K562 (cell line): Measurements from ENCODE around the gene MED16. TPM values are rescaled to one million over a fixed set of nuclear protein-coding genes. Genes with fewer than 3 reads are reported as not detected.

Experiments
- ATAC-seq: fragments of 200-7000 bp; cut with Tn5 transposase; 3 replicates; pipeline ENCODE4 v1.9.1; 2020; ENCODE audit warnings: moderate library complexity
- BruUV-seq: library from RNA; stranded (reverse); fragments of 400-500 nt; replicated peaks from 2 replicates; lab custom pipeline; 2021; lab: Mats Ljungman, UMichigan
- CTCF ChIA-PET: fragments of 300-600 bp; formaldehyde crosslinking; extraction: SDS; loops from one replicate; lab custom pipeline; 2021; ENCODE audit warnings: low intra/inter-chr PET ratio; lab: Yijun Ruan, JAX
- POLR2A ChIA-PET: fragments of 300-600, 350-650 bp; sonication (Branson Sonifier 250); formaldehyde crosslinking; extraction: SDS; loops from one replicate; lab custom pipeline; 2021; ENCODE audit warnings: antibody characterized with exemption, inconsistent platforms; lab: Yijun Ruan, JAX
- DNase-seq, 4 experiments: peaks; one replicate each; pipeline versions ENCODE4 v3.0.0 to v3.0.0-alpha.2; 2011 to 2018; ENCODE audit warnings: low spot score in 3 of 4, mixed read lengths in 3 of 4; ENCODE audit errors: extremely low read depth in 1 of 4
- FAIRE-seq: peaks from 2 replicates; lab custom pipeline; 2011; peaks lifted over from hg19 to GRCh38; lab: Jason Lieb, UNC
- H2AFZ ChIP-seq: 2 replicates; pipeline ENCODE4 v1.6.0; 2011; ENCODE audit warnings: low read depth, low read length, control low read depth, inconsistent platforms
- H3K27ac ChIP-seq: fragments of 200-600 bp; 3 replicates; pipeline ENCODE4 v1.8.0; 2011; ENCODE audit warnings: low read depth, mild to moderate bottlenecking, control low read depth, inconsistent platforms, low read length, moderate library complexity, mixed read lengths; ENCODE audit errors: extremely low read depth
- H3K27me3 ChIP-seq, 2 experiments: fragments of 300-600 bp in 1 of 2; 2 replicates in 1 of 2; 3 replicates in 1 of 2; pipeline versions ENCODE4 v1.6.0 to v1.8.0; 2011; ENCODE audit warnings: inconsistent platforms in 2 of 2, low read length in 2 of 2, mild to moderate bottlenecking in 1 of 2, mixed read lengths in 1 of 2, moderate library complexity in 1 of 2; ENCODE audit not compliant: control insufficient read depth in 2 of 2, insufficient read depth in 2 of 2
- H3K36me3 ChIP-seq: fragments of 300-600 bp; 3 replicates; pipeline ENCODE4 v1.8.0; 2011; ENCODE audit warnings: mild to moderate bottlenecking, low read length, inconsistent platforms; ENCODE audit not compliant: control insufficient read depth, insufficient read depth
- H3K4me1 ChIP-seq, 2 experiments: fragments of 200-600 bp in 1 of 2; replicated peaks in 1 of 2; 2 replicates in 1 of 2; 3 replicates in 1 of 2; pipeline versions ENCODE4 v1.5.1 to v1.8.0; 2011; ENCODE audit warnings: inconsistent platforms in 2 of 2, low read length in 2 of 2, mild to moderate bottlenecking in 1 of 2, mixed read lengths in 1 of 2, moderate library complexity in 1 of 2; ENCODE audit not compliant: control insufficient read depth in 2 of 2, insufficient read depth in 2 of 2
- H3K4me2 ChIP-seq: 2 replicates; pipeline ENCODE4 v1.6.1; 2011; ENCODE audit warnings: low read length, control low read depth, inconsistent platforms, mixed read lengths; ENCODE audit not compliant: insufficient read depth
- H3K4me3 ChIP-seq: fragments of 200-600 bp; sonication (generic), shearing (Covaris generic); 2 replicates; pipeline ENCODE4 v1.5.1; 2016; ENCODE audit warnings: control low read depth, inconsistent platforms
- H3K79me2 ChIP-seq: fragments of 200-600 bp; 3 replicates; pipeline ENCODE4 v1.8.0; 2011; ENCODE audit warnings: low read length, inconsistent platforms; ENCODE audit not compliant: control insufficient read depth, insufficient read depth
- H3K9ac ChIP-seq, 2 experiments: 2 replicates each; pipeline versions ENCODE4 v1.6.0 to v1.6.1; 2011; ENCODE audit warnings: low read depth in 2 of 2, low read length in 2 of 2, control low read depth in 1 of 2, inconsistent platforms in 1 of 2, mild to moderate bottlenecking in 1 of 2, mixed read lengths in 1 of 2; ENCODE audit not compliant: insufficient read depth in 1 of 2
- H3K9me1 ChIP-seq: one replicate; pipeline ENCODE4 v1.6.0; 2011; ENCODE audit warnings: inconsistent platforms, mild to moderate bottlenecking, low read length, moderate library complexity; ENCODE audit not compliant: control insufficient read depth, insufficient read depth
- H3K9me3 ChIP-seq: replicated peaks from 2 replicates; pipeline ENCODE4 v1.5.1; 2011; ENCODE audit warnings: low read depth, low read length, inconsistent platforms; ENCODE audit not compliant: control insufficient read depth, insufficient read depth
- H4K20me1 ChIP-seq: replicated peaks from 2 replicates; pipeline ENCODE4 v1.6.1; 2011; ENCODE audit warnings: low read length, inconsistent platforms, mixed read lengths; ENCODE audit not compliant: control insufficient read depth, insufficient read depth
- ARID3B ChIP-seq: fragments of 250-450 bp; sonication (Bioruptor Pico); IDR thresholded peaks from 2 replicates; pipeline ENCODE4 v1.4.0; 2020; ENCODE audit warnings: borderline replicate concordance
- HOMEZ ChIP-seq: fragments of 250-450 bp; sonication (Bioruptor Pico); IDR thresholded peaks from 2 replicates; pipeline ENCODE4 v1.4.0; 2020; ENCODE audit warnings: mild to moderate bottlenecking, moderate library complexity
- KHSRP ChIP-seq: fragments of 450-650 bp; IDR thresholded peaks from 2 replicates; pipeline ENCODE4 v1.6.1; 2017
- MEF2A ChIP-seq: IDR thresholded peaks from 2 replicates; pipeline ENCODE4 v1.6.1; 2011; ENCODE audit warnings: low read depth, mild to moderate bottlenecking, low read length, moderate library complexity; ENCODE audit not compliant: control insufficient read depth
- NFATC3 ChIP-seq: fragments of 450-650 bp; IDR thresholded peaks from 2 replicates; pipeline ENCODE4 v1.6.1; 2017; ENCODE audit warnings: mild to moderate bottlenecking
- PHF20 ChIP-seq: fragments of 450-650 bp; IDR thresholded peaks from 2 replicates; pipeline ENCODE4 v1.6.1; 2018; ENCODE audit not compliant: partially characterized antibody
- STAT5B ChIP-seq: fragments of 250-450 bp; sonication (Bioruptor Pico); IDR thresholded peaks from 2 replicates; pipeline ENCODE4 v1.8.0; 2021; ENCODE audit warnings: mild to moderate bottlenecking, inconsistent platforms
- TFE3 ChIP-seq: fragments of 450-650 bp; formaldehyde crosslinking; IDR thresholded peaks from 2 replicates; pipeline ENCODE4 v1.4.0; 2020; ENCODE audit warnings: mild to moderate bottlenecking, mixed read lengths
- U2AF2 ChIP-seq: fragments of 200-400 bp; formaldehyde crosslinking; optimal IDR thresholded peaks from 2 replicates; pipeline ENCODE3; 2017; ENCODE audit warnings: low read depth, mild to moderate bottlenecking, low read length
- YBX1 ChIP-seq: fragments of 450-650 bp; IDR thresholded peaks from 2 replicates; pipeline ENCODE4 v1.7.1; 2016; ENCODE audit warnings: mild to moderate bottlenecking
- ZBTB9 ChIP-seq: fragments of 450-650 bp; formaldehyde crosslinking; IDR thresholded peaks from 2 replicates; pipeline ENCODE4 v1.4.0; 2020; ENCODE audit warnings: mild to moderate bottlenecking, moderate library complexity
- WGBS: fragments of 100-300 bp; shearing (Covaris generic); methylation state at CpG from one replicate; pipeline ENCODE4 v1.1.6; 2016; ENCODE audit warnings: low coverage, mixed read lengths; ENCODE audit not compliant: insufficient coverage; ENCODE audit errors: missing lambda C conversion rate; 5-methylcytosine and 5-hydroxymethylcytosine counted together
- in situ Hi-C: fragments of 300-500 bp; cut with MboI; formaldehyde crosslinking; loops from 4 replicates; pipeline ENCODE4 v1.15.0; 2018; ENCODE audit warnings: inconsistent platforms, mixed read lengths
- intact Hi-C: fragments of 100-400 bp; cut with micrococcal nuclease; formaldehyde crosslinking; loops from 2 replicates; pipeline ENCODE4 v1.14.2; 2022
- polyA plus RNA-seq, 8 experiments: library from polyadenylated mRNA; depleted of rRNA in 4 of 8; stranded (reverse) in 5 of 8; unstranded in 3 of 8; fragments of >200 nt; fragmentation: Nextera tagmentation in 2 of 8; fragmentation: Illumina TruSeq in 1 of 8; extraction: Ambion mirVana in 2 of 8; extraction: Trizol in 1 of 8; gene quantifications; 2 replicates each; pipeline versions ENCODE4 v1.2.1 to v1.2.3, GENCODE V29; 2011 to 2014; ENCODE audit warnings: inconsistent platforms in 1 of 8, missing spikeins in 1 of 8
- total RNA-seq, 7 experiments: library from RNA; depleted of rRNA in 6 of 7; stranded (reverse); fragments of >200 nt in 6 of 7; fragmentation: Illumina TruSeq in 2 of 7; extraction: Trizol in 2 of 7; gene quantifications; 2 replicates each; pipeline versions ENCODE4 v1.2.1 to v1.2.3, GENCODE V29; 2011 to 2021; ENCODE audit warnings: low replicate concordance in 1 of 7
- TF ChIP-seq, protein P1 (sequence below): sonication (generic); formaldehyde crosslinking; IDR thresholded peaks from 2 replicates; pipeline ENCODE4 v1.9.0; 2022; ENCODE audit warnings: mild to moderate bottlenecking, missing genetic modification reagents
- TF ChIP-seq, protein P2 (sequence below): IDR thresholded peaks from 2 replicates; pipeline ENCODE4 v1.6.1; 2014; ENCODE audit warnings: antibody characterized with exemption

The MED16 gene
- total and polyA plus RNA-seq, 9 of the 15 experiments (the other 6 are each of a cell fraction or from before 2014, with no cell fraction given), result 0.89 to 59.9 (median 8.6) TPM

- no peaks in the 10 kb centered on the region for H3K9me3 ChIP-seq
- peaks cover 9% of the 10 kb centered on the region; the same call in 2 of the 3 replicates for H3K79me2 ChIP-seq
- H3K27me3 ChIP-seq, result no peaks in the 10 kb centered on the region
- H3K9me1 ChIP-seq, result no peaks in the 10 kb centered on the region
- ChIA-PET CTCF (no interaction called here), POLR2A (interaction anchor here (0.7 to 1.0 kb wide), 2 partner anchors 18 to 27 kb away, joined by 3 to 4 read pairs; no protein-coding TSS in a partner anchor)
- H3K4me2 ChIP-seq, result no peak overlapping the region
- intact Hi-C loops, result no loop called here
- BruUV-seq, result no TSS peak
- DNase-seq (no peak), FAIRE-seq (no peak), ATAC-seq (no peak)
- no peak overlapping the region for H3K27ac ChIP-seq
- in situ Hi-C loops, result no loop called here
- no peak for TF ChIP-seq ARID3B (CRISPR knock-in tag)
- no peak for TF ChIP-seq PHF20
- no peak for TF ChIP-seq U2AF2
- TF ChIP-seq NFATC3, result no peak
- no peak for TF ChIP-seq MEF2A
- TF ChIP-seq ZBTB9 (CRISPR knock-in tag), result no peak
- TF ChIP-seq TFE3 (CRISPR knock-in tag), result no peak
- TF ChIP-seq, protein P1, sequence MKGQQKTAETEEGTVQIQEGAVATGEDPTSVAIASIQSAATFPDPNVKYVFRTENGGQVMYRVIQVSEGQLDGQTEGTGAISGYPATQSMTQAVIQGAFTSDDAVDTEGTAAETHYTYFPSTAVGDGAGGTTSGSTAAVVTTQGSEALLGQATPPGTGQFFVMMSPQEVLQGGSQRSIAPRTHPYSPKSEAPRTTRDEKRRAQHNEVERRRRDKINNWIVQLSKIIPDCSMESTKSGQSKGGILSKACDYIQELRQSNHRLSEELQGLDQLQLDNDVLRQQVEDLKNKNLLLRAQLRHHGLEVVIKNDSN (CRISPR knock-in tag), result no peak
- TF ChIP-seq HOMEZ (CRISPR knock-in tag), result no peak
- TF ChIP-seq, protein P2, sequence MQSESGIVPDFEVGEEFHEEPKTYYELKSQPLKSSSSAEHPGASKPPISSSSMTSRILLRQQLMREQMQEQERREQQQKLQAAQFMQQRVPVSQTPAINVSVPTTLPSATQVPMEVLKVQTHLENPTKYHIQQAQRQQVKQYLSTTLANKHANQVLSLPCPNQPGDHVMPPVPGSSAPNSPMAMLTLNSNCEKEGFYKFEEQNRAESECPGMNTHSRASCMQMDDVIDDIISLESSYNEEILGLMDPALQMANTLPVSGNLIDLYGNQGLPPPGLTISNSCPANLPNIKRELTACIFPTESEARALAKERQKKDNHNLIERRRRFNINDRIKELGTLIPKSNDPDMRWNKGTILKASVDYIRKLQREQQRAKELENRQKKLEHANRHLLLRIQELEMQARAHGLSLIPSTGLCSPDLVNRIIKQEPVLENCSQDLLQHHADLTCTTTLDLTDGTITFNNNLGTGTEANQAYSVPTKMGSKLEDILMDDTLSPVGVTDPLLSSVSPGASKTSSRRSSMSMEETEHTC, result no peak
- TF ChIP-seq KHSRP, result no peak
- no peak for TF ChIP-seq YBX1
- no peak for TF ChIP-seq STAT5B (CRISPR knock-in tag)
- no peak overlapping the region for H3K4me3 ChIP-seq
- H2AFZ ChIP-seq, result no peak overlapping the region
- 90% methylated on average over 10 of the region's 11 CpGs for WGBS
- H3K9ac ChIP-seq, result peak overlapping the region in 1 of 2 experiments; percentile 28; a peak in 1 of 4 replicates
- H3K4me1 ChIP-seq, result peaks cover 15 to 72% of the 10 kb centered on the region in 2 experiments
- H3K36me3 ChIP-seq, result no peaks in the 10 kb centered on the region
- H4K20me1 ChIP-seq, result no peaks in the 10 kb centered on the region
Measured at GRCh38 chr19:827314-827709, 65.7 kb downstream of the MED16 start.
